Lower lobe of right lung (tissue), 2 donors: ENCODE results near the gene COTL1. TPM values are rescaled to one million over a fixed set of nuclear protein-coding genes. Genes with fewer than 3 reads are reported as not detected.
A peak's percentile ranks its signal among the peaks of the same experiment; 100 is the strongest.

ENCODE experiments used
- ATAC-seq, 2 donors: fragments of 200-7000 bp; cut with Tn5 transposase; one replicate each; pipeline ENCODE4 v1.9.1; 2020 to 2022; ENCODE audit warnings: mild to moderate bottlenecking in 2 of 2, moderate library complexity in 2 of 2
- DNase-seq: peaks from one replicate; pipeline ENCODE4 v3.0.0-alpha.2; 2020
- H3K27ac ChIP-seq: fragments of 200-600 bp; one replicate; pipeline ENCODE4 v1.8.0; 2022
- H3K27me3 ChIP-seq: fragments of 200-600 bp; one replicate; pipeline ENCODE4 v1.8.0; 2022; ENCODE audit warnings: low read depth
- H3K36me3 ChIP-seq: fragments of 200-600 bp; one replicate; pipeline ENCODE4 v1.8.0; 2022; ENCODE audit warnings: mild to moderate bottlenecking
- H3K4me1 ChIP-seq: fragments of 200-600 bp; one replicate; pipeline ENCODE4 v1.8.0; 2022
- H3K4me3 ChIP-seq: fragments of 200-600 bp; one replicate; pipeline ENCODE4 v1.8.0; 2022; ENCODE audit warnings: mild to moderate bottlenecking
- H3K9me3 ChIP-seq: fragments of 200-600 bp; one replicate; pipeline ENCODE4 v1.8.0; 2022
- CTCF ChIP-seq: fragments of 200-600 bp; IDR thresholded peaks from one replicate; pipeline ENCODE4 v1.8.0; 2022; ENCODE audit warnings: antibody characterized with exemption, mild to moderate bottlenecking
- intact Hi-C: fragments of 100-400 bp; cut with DNase I; formaldehyde crosslinking; loops from one replicate; pipeline ENCODE4 v1.11.0; 2022
- long read RNA-seq: library from polyadenylated mRNA; unstranded; transcript quantifications from one replicate; pipeline ENCODE4 v2.0.0, GENCODE V29; 2021
- total RNA-seq: library from RNA; stranded (reverse); fragmentation: NEBNext Ultra II Directional; extraction: Animal tissue kit (Norgen Biotek cat#: 25700); gene quantifications from one replicate; pipeline ENCODE4 v1.2.1, GENCODE V29; 2021
- donor health status: DM: no; HTN: yes; CAD: no; lungs with severe emphysema.

The COTL1 gene, protein sequence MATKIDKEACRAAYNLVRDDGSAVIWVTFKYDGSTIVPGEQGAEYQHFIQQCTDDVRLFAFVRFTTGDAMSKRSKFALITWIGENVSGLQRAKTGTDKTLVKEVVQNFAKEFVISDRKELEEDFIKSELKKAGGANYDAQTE
- total RNA-seq, result 221 TPM
- long read RNA-seq, transcript COTL1-201 (4 exons, 1,843 nt), result major isoform, 368 of 602 reads
- long read RNA-seq, transcript COTL1-202 (2 exons, 781 nt), result minor isoform, 8 of 602 reads
- long read RNA-seq, partial matches to known transcripts, result 218 of 602 reads
- long read RNA-seq, other reads (novel, unspliced or antisense), result 8 of 602 reads

GRCh38 chr16:84617791-84618580, at the start of gene COTL1:
Gene COTL1 (minus strand): TSS chr16:84618078. CDS start chr16:84617914, 164 bp downstream.
- Histone ChIP-seq H3K27ac (peak within 1 kb of the TSS; percentile 81), H3K4me3 (peak within 1 kb of the TSS; percentile 92), H3K9me3 (no peaks in the 10 kb centered on the region), H3K36me3 (no peaks in the 10 kb centered on the region), H3K27me3 (no peaks in the 10 kb centered on the region), H3K4me1 (peaks cover 42% of the 10 kb centered on the region)
- peak; percentile 90 to 94 for ATAC-seq
- TF ChIP-seq CTCF, result no peak
- intact Hi-C loops, result no loop called here
- DNase-seq, result peak; percentile 98

GRCh38 chr16:84665843-84666242, 48.0 kb upstream of the COTL1 start:
- H3K27ac ChIP-seq, result no peak overlapping the region
- TF ChIP-seq CTCF, result no peak
- DNase-seq, result no peak
- no peaks in the 10 kb centered on the region for H3K4me1 ChIP-seq
- H3K4me3 ChIP-seq, result no peak overlapping the region
- no peaks in the 10 kb centered on the region for H3K27me3 ChIP-seq
- H3K36me3 ChIP-seq, result peaks cover 61% of the 10 kb centered on the region
- intact Hi-C loops, result no loop called here
- H3K9me3 ChIP-seq, result no peaks in the 10 kb centered on the region
- no peak for ATAC-seq

GRCh38 chr16:84665359-84665758, 47.5 kb upstream of the COTL1 start:
- Histone ChIP-seq H3K9me3 (no peaks in the 10 kb centered on the region), H3K27ac (no peak overlapping the region), H3K4me3 (no peak overlapping the region), H3K27me3 (no peaks in the 10 kb centered on the region), H3K36me3 (peaks cover 66% of the 10 kb centered on the region), H3K4me1 (no peaks in the 10 kb centered on the region)
- no peak for ATAC-seq
- no peak for DNase-seq
- TF ChIP-seq CTCF, result no peak
- intact Hi-C loops, result no loop called here

DNA sequence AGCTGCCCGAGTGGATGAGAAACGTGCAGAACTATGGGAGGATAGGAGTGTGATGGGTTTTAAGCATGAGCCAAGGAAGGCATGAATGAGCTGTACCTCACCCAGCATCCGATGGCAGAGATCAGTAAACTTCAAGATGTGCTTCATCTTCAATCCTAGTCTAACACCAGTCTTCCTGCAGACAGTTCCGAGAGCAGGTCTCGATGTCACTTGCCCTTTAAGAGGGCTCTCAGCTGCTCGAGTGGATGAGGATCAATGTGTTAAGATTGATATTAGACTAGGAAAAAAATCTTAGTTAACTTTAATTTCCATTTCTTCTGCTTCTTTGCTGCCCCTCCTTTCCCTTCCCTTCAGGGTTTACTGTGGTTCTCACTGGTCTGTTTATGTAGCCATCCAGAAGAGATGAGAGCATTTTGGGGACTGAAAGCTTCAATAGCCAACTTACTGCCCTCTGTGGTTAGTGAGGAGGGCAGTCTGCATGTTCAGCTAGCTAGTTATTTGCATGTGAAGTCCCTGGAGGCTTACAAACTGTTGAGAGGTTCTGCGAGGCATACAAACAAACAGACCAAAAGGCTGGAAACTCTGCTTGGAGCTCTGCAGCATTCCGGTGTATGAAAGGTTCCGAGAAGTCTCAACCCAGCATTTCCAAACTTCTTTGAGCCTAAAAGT, 45.7 kb upstream of the COTL1 start:
- no peak for TF ChIP-seq CTCF
- Histone ChIP-seq H3K27ac (no peak overlapping the region), H3K4me3 (no peak overlapping the region), H3K27me3 (no peaks in the 10 kb centered on the region), H3K36me3 (peaks cover 84% of the 10 kb centered on the region), H3K9me3 (no peaks in the 10 kb centered on the region), H3K4me1 (no peaks in the 10 kb centered on the region)
- DNase-seq, result no peak
- no peak for ATAC-seq
- intact Hi-C loops, result no loop called here

DNA sequence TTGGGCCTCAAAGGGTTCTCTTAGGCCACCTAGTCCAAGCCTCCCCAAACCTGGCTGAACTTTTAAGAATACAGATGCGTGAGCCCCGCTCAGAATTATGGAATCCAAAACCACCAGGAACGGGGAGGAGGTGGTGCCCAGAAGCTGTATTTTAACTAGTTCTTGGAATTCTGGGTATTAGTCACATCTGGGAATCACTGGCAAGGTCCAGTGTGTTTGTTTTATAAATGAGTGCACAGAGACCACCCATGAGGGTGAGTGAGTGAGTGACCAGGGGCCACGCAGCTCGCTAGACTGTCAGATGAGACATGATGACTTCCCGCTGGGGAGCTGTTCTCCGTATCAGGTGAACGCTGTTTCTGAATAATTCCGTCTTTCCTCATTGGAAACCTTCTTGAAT, 44.6 kb upstream of the COTL1 start:
- no peak for ATAC-seq
- Histone ChIP-seq H3K4me3 (no peak overlapping the region), H3K27ac (no peak overlapping the region), H3K9me3 (no peaks in the 10 kb centered on the region), H3K36me3 (peaks cover 89% of the 10 kb centered on the region), H3K4me1 (no peaks in the 10 kb centered on the region), H3K27me3 (no peaks in the 10 kb centered on the region)
- DNase-seq, result no peak
- intact Hi-C loops, result no loop called here
- no peak for TF ChIP-seq CTCF
